ENCODE data around the gene DUSP1. TPM values are rescaled to one million over a fixed set of nuclear protein-coding genes. Genes with fewer than 3 reads are reported as not detected.

DUSP1 gene
- total and polyA plus RNA-seq, 2 donors (not counting 3 experiments of a cell fraction or from before 2014, with no cell fraction given): 36.1 to 196 TPM

- ChIA-PET POLR2A (no interaction called here), CTCF (interaction anchor here (0.8 to 3.4 kb wide), 3 partner anchors 9 to 207 kb away, joined by 4 to 17 read pairs (median 7); no protein-coding TSS in a partner anchor)
- no peaks in the 10 kb centered on the region for H3K36me3 ChIP-seq (ENCODE audit: control insufficient read depth in 2 of 2, extremely low read depth in 1 of 2, insufficient read depth in 2 of 2, low read length in 2 of 2)
- no peak overlapping the region for H3K4me2 ChIP-seq (ENCODE audit: insufficient read depth, low read length)
- H3K4me1 ChIP-seq (ENCODE audit: control insufficient read depth, extremely low read depth, insufficient read depth, low read length): peaks cover 5% of the 10 kb centered on the region
- H3K27me3 ChIP-seq (ENCODE audit: control insufficient read depth in 2 of 2, insufficient read depth in 2 of 2, low read length in 2 of 2): no peaks in the 10 kb centered on the region
- H3K9me1 ChIP-seq (replicated peaks; ENCODE audit: control insufficient read depth, extremely low read depth, insufficient read depth, low read length): no peaks in the 10 kb centered on the region
- intact Hi-C loops (cut with micrococcal nuclease) (no loop called here), dilution Hi-C loops (cut with MboI; ENCODE audit: extremely low pct_ligation_motif_present, low sequenced_read_pairs) (no loop called here)
- no peak overlapping the region for H2AFZ ChIP-seq (ENCODE audit: low read depth, low read length)
- TF ChIP-seq POLR2AphosphoS5 (IDR thresholded peaks at IDR 0.05; ENCODE audit: insufficient read depth, low read depth, low read length): no peak
- TF ChIP-seq MYC (IDR thresholded peaks at IDR 0.05; ENCODE audit: low read depth, low read length): no peak
- TF ChIP-seq GATA2 (IDR thresholded peaks at IDR 0.05; ENCODE audit: insufficient read depth, insufficient read length, low read depth, low read length): no peak
- no peak for TF ChIP-seq MAX (IDR thresholded peaks at IDR 0.05; ENCODE audit: insufficient read depth, insufficient read length)
- no peak for TF ChIP-seq JUN (IDR thresholded peaks at IDR 0.05; ENCODE audit: borderline replicate concordance, insufficient read depth, insufficient read length, low read depth)
- TF ChIP-seq EZH2 (IDR thresholded peaks at IDR 0.05; ENCODE audit: borderline replicate concordance, low read depth, low read length, severe bottlenecking): no peak
- TF ChIP-seq FOS (IDR thresholded peaks at IDR 0.05; ENCODE audit: borderline replicate concordance, insufficient read depth, low read length): no peak
- no peak for TF ChIP-seq CTCF (IDR thresholded peaks at IDR 0.05; ENCODE audit: extremely low read depth in 1 of 2, insufficient read depth in 1 of 2, low read depth in 1 of 2, low read length in 2 of 2)
- no peak for TF ChIP-seq POLR2A (IDR thresholded peaks at IDR 0.05; ENCODE audit: low read depth, low read length)
- H3K9me3 ChIP-seq (replicated peaks; ENCODE audit: control insufficient read depth, insufficient read depth, low read length): no peaks in the 10 kb centered on the region
- no peak overlapping the region for H3K4me3 ChIP-seq (replicated peaks in 1 of 3; ENCODE audit: insufficient read depth in 1 of 3, low read depth in 1 of 3, low read length in 3 of 3)
- no peak overlapping the region for H3K9ac ChIP-seq (replicated peaks; ENCODE audit: extremely low read depth, insufficient read depth, low read length)
- no peak overlapping the region for H3K27ac ChIP-seq (ENCODE audit: insufficient read depth, low read depth, low read length)
- no peaks in the 10 kb centered on the region for H3K79me2 ChIP-seq (ENCODE audit: control insufficient read depth, insufficient read depth, low read length)
- no peaks in the 10 kb centered on the region for H4K20me1 ChIP-seq (replicated peaks; ENCODE audit: control insufficient read depth, extremely low read depth, insufficient read depth, low read length)
- DNase-seq (ENCODE audit: low read depth, low spot score): no peak
- BruUV-seq (replicated peaks): no TSS peak
- FAIRE-seq: no peak
These were observed 46.5 kb downstream of the DUSP1 start for GRCh38 chr5:172724242-172725183.
